GM23338 (cell line): ENCODE data around the gene ATP10A. TPM values are rescaled to one million over a fixed set of nuclear protein-coding genes. Genes with fewer than 3 reads are reported as not detected.

Experiments
- ATAC-seq: fragments of 200-7000 bp; cut with Tn5 transposase; 3 replicates; pipeline ENCODE4 v1.9.1; 2020
- DNase-seq: peaks from one replicate; pipeline ENCODE4 v3.0.0-alpha.2; 2015; ENCODE audit warnings: low spot score
- H2AFZ ChIP-seq: fragments of 200-600 bp; sonication (generic); 2 replicates; pipeline ENCODE4 v1.8.0; 2016; ENCODE audit warnings: antibody characterized with exemption, mild to moderate bottlenecking, moderate library complexity
- H3F3A ChIP-seq: fragments of 200-600 bp; sonication (generic); replicated peaks from 2 replicates; pipeline ENCODE4 v1.8.0; 2017; ENCODE audit warnings: antibody characterized with exemption, mixed run types, low read depth
- H3K27ac ChIP-seq: fragments of 200-600 bp; sonication (generic); 2 replicates; pipeline ENCODE4 v1.6.1; 2016; ENCODE audit warnings: low read depth
- H3K27me3 ChIP-seq: fragments of 200-600 bp; sonication (generic); 2 replicates; pipeline ENCODE4 v1.8.0; 2016; ENCODE audit warnings: mild to moderate bottlenecking, mixed run types, moderate library complexity; ENCODE audit not compliant: insufficient read depth
- H3K36me3 ChIP-seq: fragments of 200-600 bp; sonication (generic); 2 replicates; pipeline ENCODE4 v1.8.0; 2016; ENCODE audit warnings: mild to moderate bottlenecking; ENCODE audit not compliant: insufficient read depth
- H3K4me1 ChIP-seq: fragments of 200-600 bp; sonication (generic); 2 replicates; pipeline ENCODE4 v1.8.0; 2016; ENCODE audit warnings: mild to moderate bottlenecking, moderate library complexity; ENCODE audit not compliant: insufficient read depth
- H3K4me2 ChIP-seq: fragments of 200-600 bp; sonication (generic); 2 replicates; pipeline ENCODE4 v1.7.1; 2017; ENCODE audit warnings: mixed run types
- H3K4me3 ChIP-seq: fragments of 200-600 bp; sonication (generic); 2 replicates; pipeline ENCODE4 v1.6.1; 2016; ENCODE audit warnings: mixed run types
- H3K79me2 ChIP-seq: fragments of 200-600 bp; sonication (generic); replicated peaks from 2 replicates; pipeline ENCODE4 v1.8.0; 2017; ENCODE audit warnings: mild to moderate bottlenecking; ENCODE audit not compliant: insufficient read depth
- H3K9me2 ChIP-seq: fragments of 200-600 bp; sonication (generic); 2 replicates; pipeline ENCODE4 v1.8.0; 2017; ENCODE audit not compliant: insufficient read depth
- H4K20me1 ChIP-seq: fragments of 200-600 bp; sonication (generic); replicated peaks from 2 replicates; pipeline ENCODE4 v1.8.0; 2017; ENCODE audit warnings: mild to moderate bottlenecking; ENCODE audit not compliant: insufficient read depth
- H3K27ac Mint-ChIP-seq: 2 replicates; pipeline ENCODE4 v1.8.0; 2020; ENCODE audit warnings: inconsistent platforms, mild to moderate bottlenecking, moderate library complexity, mixed read lengths
- H3K27me3 Mint-ChIP-seq: 3 replicates; pipeline ENCODE4 v1.8.0; 2022; ENCODE audit warnings: low read depth, mild to moderate bottlenecking, moderate library complexity, mixed read lengths, inconsistent platforms; ENCODE audit not compliant: insufficient read depth, poor library complexity
- H3K36me3 Mint-ChIP-seq: 3 replicates; pipeline ENCODE4 v1.8.0; 2021; ENCODE audit warnings: low read depth, mild to moderate bottlenecking, inconsistent platforms, moderate library complexity, mixed read lengths
- H3K4me1 Mint-ChIP-seq: 3 replicates; pipeline ENCODE4 v1.8.0; 2020; ENCODE audit warnings: mild to moderate bottlenecking, inconsistent platforms, mixed read lengths
- H3K4me3 Mint-ChIP-seq: 3 replicates; pipeline ENCODE4 v1.8.0; 2021; ENCODE audit warnings: moderate library complexity, mild to moderate bottlenecking, inconsistent platforms, mixed read lengths
- H3K9me3 Mint-ChIP-seq: 3 replicates; pipeline ENCODE4 v1.8.0; 2020; ENCODE audit warnings: moderate library complexity, mild to moderate bottlenecking, inconsistent platforms, mixed read lengths
- EZH2 ChIP-seq: fragments of 200-600 bp; sonication (generic); IDR thresholded peaks from one replicate; pipeline ENCODE4 v1.8.0; 2017; ENCODE audit warnings: antibody characterized with exemption, mild to moderate bottlenecking, low read depth; ENCODE audit not compliant: unreplicated experiment
- EZH2phosphoT487 ChIP-seq: fragments of 200-600 bp; sonication (generic); IDR thresholded peaks from one replicate; pipeline ENCODE4 v1.8.1; 2018; ENCODE audit warnings: antibody characterized with exemption; ENCODE audit not compliant: unreplicated experiment
- JUNB ChIP-seq: IDR thresholded peaks from one replicate; pipeline ENCODE4 v1.6.1; 2016; ENCODE audit warnings: antibody characterized with exemption; ENCODE audit not compliant: unreplicated experiment
- POLR2AphosphoS5 ChIP-seq: IDR thresholded peaks from 2 replicates; pipeline ENCODE4 v1.6.1; 2016; ENCODE audit warnings: antibody characterized with exemption, low read depth
- ZNF114 ChIP-seq: fragments of 250-450 bp; sonication (Bioruptor Pico); IDR thresholded peaks from 2 replicates; pipeline ENCODE4 v1.5.0; 2020; ENCODE audit warnings: mild to moderate bottlenecking, moderate library complexity
- polyA plus RNA-seq: library from polyadenylated mRNA; unstranded; fragments of >200 nt; fragmentation: Nextera tagmentation; extraction: Ambion mirVana; gene quantifications from 2 replicates; pipeline ENCODE4 v1.2.1, GENCODE V29; 2016
- total RNA-seq: library from RNA; depleted of rRNA; stranded (reverse); fragments of >200 nt; shearing (Covaris generic); gene quantifications from 2 replicates; pipeline ENCODE4 v1.2.3, GENCODE V29; 2014
- TF ChIP-seq, protein P1 (sequence below), 2 experiments: fragments of 200-600 bp in 1 of 2; sonication (generic) in 1 of 2; conservative IDR thresholded peaks; 2 replicates each; pipeline versions ENCODE4 v1.5.1 to v1.6.1; 2016 to 2017; ENCODE audit warnings: antibody characterized with exemption in 2 of 2, low read depth in 2 of 2, mild to moderate bottlenecking in 2 of 2, moderate library complexity in 1 of 2
- TF ChIP-seq, protein P2 (sequence below): IDR thresholded peaks from 2 replicates; pipeline ENCODE4 v1.6.1; 2016; ENCODE audit warnings: antibody characterized with exemption

The ATP10A gene
- total and polyA plus RNA-seq, 2 experiments from 2014 or later: 0.36 to 5.6 TPM

- TF ChIP-seq, protein P1, sequence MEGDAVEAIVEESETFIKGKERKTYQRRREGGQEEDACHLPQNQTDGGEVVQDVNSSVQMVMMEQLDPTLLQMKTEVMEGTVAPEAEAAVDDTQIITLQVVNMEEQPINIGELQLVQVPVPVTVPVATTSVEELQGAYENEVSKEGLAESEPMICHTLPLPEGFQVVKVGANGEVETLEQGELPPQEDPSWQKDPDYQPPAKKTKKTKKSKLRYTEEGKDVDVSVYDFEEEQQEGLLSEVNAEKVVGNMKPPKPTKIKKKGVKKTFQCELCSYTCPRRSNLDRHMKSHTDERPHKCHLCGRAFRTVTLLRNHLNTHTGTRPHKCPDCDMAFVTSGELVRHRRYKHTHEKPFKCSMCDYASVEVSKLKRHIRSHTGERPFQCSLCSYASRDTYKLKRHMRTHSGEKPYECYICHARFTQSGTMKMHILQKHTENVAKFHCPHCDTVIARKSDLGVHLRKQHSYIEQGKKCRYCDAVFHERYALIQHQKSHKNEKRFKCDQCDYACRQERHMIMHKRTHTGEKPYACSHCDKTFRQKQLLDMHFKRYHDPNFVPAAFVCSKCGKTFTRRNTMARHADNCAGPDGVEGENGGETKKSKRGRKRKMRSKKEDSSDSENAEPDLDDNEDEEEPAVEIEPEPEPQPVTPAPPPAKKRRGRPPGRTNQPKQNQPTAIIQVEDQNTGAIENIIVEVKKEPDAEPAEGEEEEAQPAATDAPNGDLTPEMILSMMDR (conservative IDR thresholded peaks at IDR 0.05; ENCODE audit: low read depth in 2 of 2): no peak
- TF ChIP-seq EZH2 (no peak), JUNB (no peak), EZH2phosphoT487 (no peak), POLR2AphosphoS5 (no peak), ZNF114 (CRISPR knock-in tag) (no peak)
Observed at GRCh38 chr15:25886498-25887140, 23.5 kb upstream of the ATP10A start (continued).

DNA sequence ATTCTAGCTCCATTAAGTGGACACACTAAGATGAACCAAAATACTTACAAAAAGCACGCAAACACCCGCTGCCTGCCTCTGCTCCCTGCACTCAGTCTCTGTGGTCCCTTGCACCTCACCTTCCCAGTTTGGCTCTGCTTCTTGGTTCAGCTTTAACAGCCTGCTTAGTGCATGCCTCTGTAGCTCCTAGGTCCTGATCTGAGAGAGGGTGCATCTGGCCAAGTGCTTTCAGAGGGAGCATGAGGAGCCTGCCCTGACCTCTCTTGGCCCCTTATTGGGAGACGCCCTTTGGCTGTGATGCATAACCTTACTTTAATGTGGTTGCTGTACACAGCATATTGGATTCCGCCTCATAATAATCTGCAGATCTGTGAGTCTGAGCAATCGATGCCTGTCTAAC lies 21.2 kb upstream of the ATP10A start:
- no peak overlapping the region for H2AFZ ChIP-seq
- TF ChIP-seq, protein P2, sequence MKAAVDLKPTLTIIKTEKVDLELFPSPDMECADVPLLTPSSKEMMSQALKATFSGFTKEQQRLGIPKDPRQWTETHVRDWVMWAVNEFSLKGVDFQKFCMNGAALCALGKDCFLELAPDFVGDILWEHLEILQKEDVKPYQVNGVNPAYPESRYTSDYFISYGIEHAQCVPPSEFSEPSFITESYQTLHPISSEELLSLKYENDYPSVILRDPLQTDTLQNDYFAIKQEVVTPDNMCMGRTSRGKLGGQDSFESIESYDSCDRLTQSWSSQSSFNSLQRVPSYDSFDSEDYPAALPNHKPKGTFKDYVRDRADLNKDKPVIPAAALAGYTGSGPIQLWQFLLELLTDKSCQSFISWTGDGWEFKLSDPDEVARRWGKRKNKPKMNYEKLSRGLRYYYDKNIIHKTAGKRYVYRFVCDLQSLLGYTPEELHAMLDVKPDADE: no peak
- TF ChIP-seq EZH2 (no peak), POLR2AphosphoS5 (no peak), EZH2phosphoT487 (no peak)
- TF ChIP-seq, protein P1 (conservative IDR thresholded peaks at IDR 0.05; ENCODE audit: low read depth in 2 of 2): no peak
- Mint-ChIP-seq H3K9me3 (peaks cover 13% of the 10 kb centered on the region), H3K27ac (no peak overlapping the region), H3K36me3 (peaks cover 2% of the 10 kb centered on the region; the same call in 1 of the 3 replicates), H3K4me1 (peaks cover 3% of the 10 kb centered on the region; the same call in 2 of the 3 replicates), H3K27me3 (peaks cover 5% of the 10 kb centered on the region), H3K4me3 (no peak overlapping the region)
- H3K27me3 ChIP-seq: no peaks in the 10 kb centered on the region
- DNase-seq (no peak), ATAC-seq (no peak)
- no peak overlapping the region for H3K4me3 ChIP-seq
- H3K27ac ChIP-seq: no peak overlapping the region
- no peak overlapping the region for H3K4me2 ChIP-seq
- H3F3A ChIP-seq: no peaks in the 10 kb centered on the region
- no peaks in the 10 kb centered on the region for H3K79me2 ChIP-seq
- H3K9me2 ChIP-seq: 0 out of 2 replicates have a peak, but pooled peaks cover 3% of the 10 kb centered on the region
- H3K4me1 ChIP-seq: no peaks in the 10 kb centered on the region
- no peaks in the 10 kb centered on the region for H3K36me3 ChIP-seq
- no peaks in the 10 kb centered on the region for H4K20me1 ChIP-seq
